ENCODE results near the gene PCDHGA3. TPM values are rescaled to one million over a fixed set of nuclear protein-coding genes. Genes with fewer than 3 reads are reported as not detected.

The PCDHGA3 gene
- polyA plus RNA-seq, 1 of the 3 experiments (the other 2 are of a cell fraction) = 0.33 TPM

DNA sequence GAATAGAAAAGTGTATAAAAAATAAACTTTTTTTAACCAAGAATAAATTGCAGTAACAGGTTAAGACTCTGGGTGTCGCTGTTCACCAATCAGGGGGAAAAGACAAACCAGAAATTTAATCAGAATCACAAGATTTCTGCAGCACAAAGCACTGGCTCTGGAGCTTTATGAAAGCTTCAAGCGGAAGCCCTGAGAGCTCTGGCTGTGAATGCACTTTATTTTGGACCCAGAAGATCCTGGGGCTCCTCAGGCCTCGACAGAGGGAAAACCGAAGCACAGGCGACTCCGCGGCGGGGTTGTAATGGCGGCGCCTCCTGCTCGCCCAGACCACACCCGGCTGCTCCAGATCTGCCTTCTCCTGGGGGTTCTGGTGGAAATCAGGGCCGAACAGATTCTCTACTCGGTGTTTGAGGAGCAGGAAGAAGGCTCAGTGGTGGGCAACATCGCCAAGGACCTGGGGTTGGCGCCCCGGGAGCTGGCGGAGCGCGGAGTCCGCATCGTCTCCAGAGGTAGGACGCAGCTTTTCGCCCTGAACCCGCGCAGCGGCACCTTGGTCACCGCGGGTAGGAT, 11.4 kb downstream of the PCDHGA3 start, which contains the start of gene PCDHGA4:
Gene PCDHGA4 (plus strand): TSS at position 122 of the 570 bp plus-strand sequence. CDS start 87 bp downstream, at position 209.
- Histone ChIP-seq H3K4me3 (ENCODE audit: low read depth in 2 of 2, low read length in 1 of 2) (peak within 1 kb of the TSS in 1 of 2 experiments; percentile 28; a peak in 2 of 4 replicates), H3K9me3 (no peaks in the 10 kb centered on the region; the same call in 1 of the 2 replicates), H3K4me1 (ENCODE audit: control insufficient read depth in 1 of 2, insufficient read depth in 2 of 2, low read depth in 1 of 2, low read length in 1 of 2) (no peaks in the 10 kb centered on the region), H2AFZ (ENCODE audit: low read depth) (0 out of 2 replicates have a peak within 1 kb of the TSS, but pooled peaks have one; percentile 13), H3K79me2 (ENCODE audit: insufficient read depth) (no peaks in the 10 kb centered on the region), H4K20me1 (ENCODE audit: insufficient read depth) (no peaks in the 10 kb centered on the region), H3K27me3 (ENCODE audit: insufficient read depth) (no peaks in the 10 kb centered on the region), H3K36me3 (replicated peaks in 1 of 2; ENCODE audit: control insufficient read depth in 1 of 2, insufficient read depth in 2 of 2, low read length in 1 of 2) (no peaks in the 10 kb centered on the region), H3K9ac (no peak within 1 kb of the TSS), H3K4me2 (no peak within 1 kb of the TSS), H3K9me2 (no peaks in the 10 kb centered on the region), H3F3A (replicated peaks; ENCODE audit: insufficient read depth) (no peaks in the 10 kb centered on the region), H3K27ac (ENCODE audit: low read depth in 2 of 2, low read length in 1 of 2) (no peak within 1 kb of the TSS)
- no peak for DNase-seq
- CTCF ChIA-PET = interaction anchor here (0.8 to 1.7 kb wide), 8 partner anchors 122 to 212 kb away, joined by 3 to 8 read pairs (median 4); partner anchors contain the start of gene PCDHB6
- 50% methylated on average over 23 of the region's 29 CpGs for WGBS (ENCODE audit: low lambda C conversion rate)
- TF ChIP-seq SIN3A (IDR thresholded peaks at IDR 0.05; ENCODE audit: borderline replicate concordance, low read depth, low read length) (no peak), CTCF (IDR thresholded peaks at IDR 0.05) (peak; percentile 59), RAD21 (IDR thresholded peaks at IDR 0.05; ENCODE audit: low read length) (0 out of 2 replicates have a peak, but pooled peaks have one; percentile 33), SMC3 (IDR thresholded peaks at IDR 0.05; ENCODE audit: low read depth, low read length) (0 out of 2 replicates have a peak, but pooled peaks have one; percentile 11)
- POLR2A ChIA-PET = interaction anchor here (0.7 kb wide), 1 partner anchor 206 kb away, joined by 3 read pairs; no protein-coding TSS in a partner anchor

DNA sequence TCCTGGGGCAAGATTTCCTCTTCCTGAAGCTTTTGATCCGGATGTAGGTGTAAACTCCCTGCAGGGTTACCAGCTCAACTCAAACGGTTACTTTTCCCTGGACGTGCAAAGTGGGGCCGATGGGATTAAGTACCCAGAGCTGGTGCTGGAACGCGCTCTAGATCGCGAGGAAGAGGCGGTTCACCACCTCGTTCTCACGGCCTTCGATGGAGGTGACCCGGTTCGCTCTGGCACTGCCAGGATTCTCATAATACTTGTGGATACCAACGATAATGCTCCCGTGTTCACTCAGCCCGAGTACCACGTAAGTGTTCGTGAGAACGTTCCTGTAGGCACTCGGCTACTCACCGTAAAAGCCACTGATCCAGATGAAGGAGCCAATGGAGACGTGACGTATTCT, 12.0 kb downstream of the PCDHGA3 start:
- Histone ChIP-seq H3K9me3 (no peaks in the 10 kb centered on the region; the same call in 1 of the 2 replicates), H3K9me2 (no peaks in the 10 kb centered on the region), H3K4me3 (ENCODE audit: low read depth in 2 of 2, low read length in 1 of 2) (no peak overlapping the region), H4K20me1 (ENCODE audit: insufficient read depth) (no peaks in the 10 kb centered on the region), H3K27ac (ENCODE audit: low read depth in 2 of 2, low read length in 1 of 2) (no peak overlapping the region), H2AFZ (ENCODE audit: low read depth) (no peak overlapping the region), H3K9ac (no peak overlapping the region), H3K27me3 (ENCODE audit: insufficient read depth) (no peaks in the 10 kb centered on the region), H3K36me3 (replicated peaks in 1 of 2; ENCODE audit: control insufficient read depth in 1 of 2, insufficient read depth in 2 of 2, low read length in 1 of 2) (no peaks in the 10 kb centered on the region), H3K4me2 (no peak overlapping the region), H3K79me2 (ENCODE audit: insufficient read depth) (no peaks in the 10 kb centered on the region), H3F3A (replicated peaks; ENCODE audit: insufficient read depth) (no peaks in the 10 kb centered on the region), H3K4me1 (ENCODE audit: control insufficient read depth in 1 of 2, insufficient read depth in 2 of 2, low read depth in 1 of 2, low read length in 1 of 2) (no peaks in the 10 kb centered on the region)
- no peak for DNase-seq
- WGBS (ENCODE audit: low lambda C conversion rate) = 63% methylated on average over 17 of the region's 24 CpGs
- ChIA-PET CTCF (interaction anchor here (0.6 to 1.7 kb wide), 10 partner anchors 8 to 211 kb away, joined by 3 to 8 read pairs (median 4); partner anchors contain the start of gene PCDHB6), POLR2A (no interaction called here)
- TF ChIP-seq CTCF (IDR thresholded peaks at IDR 0.05) (no peak), EP300 (IDR thresholded peaks at IDR 0.05; ENCODE audit: borderline replicate concordance in 1 of 2, low read depth in 1 of 2, low read length in 1 of 2) (no peak)
- TF ChIP-seq, protein P1, sequence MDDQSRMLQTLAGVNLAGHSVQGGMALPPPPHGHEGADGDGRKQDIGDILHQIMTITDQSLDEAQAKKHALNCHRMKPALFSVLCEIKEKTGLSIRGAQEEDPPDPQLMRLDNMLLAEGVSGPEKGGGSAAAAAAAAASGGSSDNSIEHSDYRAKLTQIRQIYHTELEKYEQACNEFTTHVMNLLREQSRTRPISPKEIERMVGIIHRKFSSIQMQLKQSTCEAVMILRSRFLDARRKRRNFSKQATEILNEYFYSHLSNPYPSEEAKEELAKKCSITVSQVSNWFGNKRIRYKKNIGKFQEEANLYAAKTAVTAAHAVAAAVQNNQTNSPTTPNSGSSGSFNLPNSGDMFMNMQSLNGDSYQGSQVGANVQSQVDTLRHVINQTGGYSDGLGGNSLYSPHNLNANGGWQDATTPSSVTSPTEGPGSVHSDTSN (IDR thresholded peaks at IDR 0.05) = no peak

Data from SK-N-SH (cell line).